DMS153 (cell line): Measurements from ENCODE around the gene REM1.
"Not testable (repeated sequence)": the region's sequence is repeated elsewhere in the genome, so short reads cannot be mapped to it uniquely, and the experiment has no call there.

Experiments used
- DNase-seq: peaks from one replicate; lab custom pipeline; 2025; lab: John Stamatoyannopoulos, UW

REM1 gene

GRCh38 chr20:31474758-31475427 is at the start of gene REM1, which contains the start of gene DEFB124:
Gene REM1, plus strand, starts transcription at chr20:31475288. Its CDS starts 1,158 bp downstream, at chr20:31476446.
Gene DEFB124, minus strand, starts transcription at chr20:31475127. Its CDS starts 2,114 bp downstream, at chr20:31473013.
- DNase-seq: no peak

GRCh38 chr20:31425797-31426196 is 49.3 kb upstream of the REM1 start:
- no peak for DNase-seq

- not testable (repeated sequence) for DNase-seq
Observed at GRCh38 chr20:31426891-31427551, 48.1 kb upstream of the REM1 start.

GRCh38 chr20:31427576-31427975 is 47.5 kb upstream of the REM1 start:
- DNase-seq: not testable (repeated sequence)

- DNase-seq: no peak
Observed at GRCh38 chr20:31430568-31431115, 44.4 kb upstream of the REM1 start.

GRCh38 chr20:31440012-31440659 is 35.0 kb upstream of the REM1 start, which contains the start of gene DEFB123:
Gene DEFB123, plus strand, starts transcription at chr20:31440632. Its CDS starts 67 bp downstream, at chr20:31440699.
- no peak for DNase-seq

GRCh38 chr20:31446084-31446819 is 28.8 kb upstream of the REM1 start:
- no peak for DNase-seq

GRCh38 chr20:31449511-31450414 is 25.3 kb upstream of the REM1 start:
- no peak for DNase-seq

- DNase-seq: no peak
Observed at GRCh38 chr20:31452575-31452974, 22.5 kb upstream of the REM1 start.

GRCh38 chr20:31454361-31454760 is 20.7 kb upstream of the REM1 start:
- no peak for DNase-seq

GRCh38 chr20:31470946-31471345 is 4.1 kb upstream of the REM1 start:
- DNase-seq: not testable (repeated sequence)

GRCh38 chr20:31472395-31473330 is 2.4 kb upstream of the REM1 start:
- DNase-seq: no peak

GRCh38 chr20:31473331-31474096 is 1.6 kb upstream of the REM1 start:
- no peak for DNase-seq

GRCh38 chr20:31474097-31474436 is 1.0 kb upstream of the REM1 start:
- no peak for DNase-seq

GRCh38 chr20:31475472-31476293 is 595 bp downstream of the REM1 start:
- no peak for DNase-seq

- no peak for DNase-seq
Observed at GRCh38 chr20:31476294-31476585, 1.2 kb downstream of the REM1 start.

- DNase-seq: no peak
Observed at GRCh38 chr20:31476643-31477215, 1.6 kb downstream of the REM1 start.

- no peak for DNase-seq
Observed at GRCh38 chr20:31484001-31484400, 8.9 kb downstream of the REM1 start.
